DOHH2 (cell line): ENCODE data around the gene TRIM66.

Experiments
- EZH2phosphoT487 ChIP-seq: fragments of 200-600 bp; sonication (generic); IDR thresholded peaks from 2 replicates; pipeline ENCODE4 v1.6.1; 2017; ENCODE audit warnings: borderline replicate concordance, mild to moderate bottlenecking, antibody characterized with exemption, low read length, moderate library complexity, mixed read lengths
- TF ChIP-seq, protein P1 (sequence below): fragments of 200-600 bp; sonication (generic); IDR thresholded peaks from one replicate; pipeline ENCODE4 v1.5.1; 2014; ENCODE audit warnings: antibody characterized with exemption, mild to moderate bottlenecking, low read depth, low read length; ENCODE audit not compliant: poor library complexity, severe bottlenecking

DNA sequence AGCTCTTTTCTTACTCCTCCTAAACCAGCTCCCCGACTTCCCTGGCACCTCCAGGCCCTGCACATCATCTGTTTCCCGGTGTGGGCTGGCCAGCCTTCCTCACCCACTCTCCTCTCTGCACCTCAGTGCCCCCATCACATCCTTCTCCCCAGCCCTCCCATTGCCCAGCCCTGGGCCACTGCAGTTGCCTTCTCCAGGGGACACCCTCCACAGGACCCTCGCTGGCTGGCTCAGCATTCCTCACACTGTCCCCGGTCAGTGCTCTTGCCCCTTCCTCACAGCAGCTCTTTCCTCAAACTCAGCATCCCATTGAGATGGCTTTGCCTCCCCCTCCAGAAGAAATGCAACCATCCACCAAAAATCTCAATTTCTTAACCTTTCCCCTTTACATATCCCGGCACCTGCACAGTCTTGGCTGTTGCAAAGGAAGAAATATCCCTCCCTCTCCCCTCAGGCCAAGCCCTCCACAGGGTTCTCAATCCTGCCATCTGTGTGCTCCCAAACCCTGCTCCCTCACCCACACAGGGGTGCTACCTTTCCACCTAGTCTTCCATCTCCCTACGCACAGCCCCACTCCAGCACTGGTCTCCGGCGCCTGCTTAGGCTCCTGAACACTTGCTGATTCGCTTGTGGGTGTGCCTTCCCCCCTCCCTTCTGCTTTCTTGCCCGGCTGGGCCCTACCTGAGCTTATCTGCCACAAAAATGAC lies 19.6 kb upstream of the TRIM66 start:
- TF ChIP-seq, protein P1, sequence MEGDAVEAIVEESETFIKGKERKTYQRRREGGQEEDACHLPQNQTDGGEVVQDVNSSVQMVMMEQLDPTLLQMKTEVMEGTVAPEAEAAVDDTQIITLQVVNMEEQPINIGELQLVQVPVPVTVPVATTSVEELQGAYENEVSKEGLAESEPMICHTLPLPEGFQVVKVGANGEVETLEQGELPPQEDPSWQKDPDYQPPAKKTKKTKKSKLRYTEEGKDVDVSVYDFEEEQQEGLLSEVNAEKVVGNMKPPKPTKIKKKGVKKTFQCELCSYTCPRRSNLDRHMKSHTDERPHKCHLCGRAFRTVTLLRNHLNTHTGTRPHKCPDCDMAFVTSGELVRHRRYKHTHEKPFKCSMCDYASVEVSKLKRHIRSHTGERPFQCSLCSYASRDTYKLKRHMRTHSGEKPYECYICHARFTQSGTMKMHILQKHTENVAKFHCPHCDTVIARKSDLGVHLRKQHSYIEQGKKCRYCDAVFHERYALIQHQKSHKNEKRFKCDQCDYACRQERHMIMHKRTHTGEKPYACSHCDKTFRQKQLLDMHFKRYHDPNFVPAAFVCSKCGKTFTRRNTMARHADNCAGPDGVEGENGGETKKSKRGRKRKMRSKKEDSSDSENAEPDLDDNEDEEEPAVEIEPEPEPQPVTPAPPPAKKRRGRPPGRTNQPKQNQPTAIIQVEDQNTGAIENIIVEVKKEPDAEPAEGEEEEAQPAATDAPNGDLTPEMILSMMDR: no peak
- no peak for TF ChIP-seq EZH2phosphoT487
